Hepatic stellate cell (primary cell): ENCODE measurements around the gene MCCD1.
A peak's percentile ranks its signal among the peaks of the same experiment; 100 is the strongest.
"Not testable (repeated sequence)": the region's sequence is repeated elsewhere in the genome, so short reads cannot be mapped to it uniquely, and the experiment has no call there.

Experiments
- DNase-seq: peaks from one replicate; pipeline ENCODE4 v3.0.0; 2011; ENCODE audit warnings: low spot score

MCCD1 gene

DNA sequence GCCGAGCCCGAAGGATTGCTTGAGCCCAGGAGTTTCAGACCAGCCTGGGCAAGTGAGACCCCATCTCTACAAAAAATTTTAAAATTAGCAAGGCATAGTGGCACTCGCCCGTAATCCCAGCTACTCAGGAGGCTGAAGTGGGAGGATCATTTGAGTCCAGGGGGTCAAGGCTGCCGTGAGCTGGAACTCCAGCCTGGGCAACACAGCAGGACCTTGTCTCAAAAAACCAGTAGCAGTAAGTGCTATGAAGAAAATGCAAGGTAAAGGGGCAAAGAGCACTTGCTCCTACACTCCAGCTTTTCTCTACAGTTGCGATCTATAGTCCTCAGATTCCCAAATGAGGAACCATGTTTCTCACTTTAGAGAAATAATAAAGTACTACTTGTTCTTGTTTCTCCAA is 14.9 kb downstream of the MCCD1 start:
- DNase-seq: no peak

DNA sequence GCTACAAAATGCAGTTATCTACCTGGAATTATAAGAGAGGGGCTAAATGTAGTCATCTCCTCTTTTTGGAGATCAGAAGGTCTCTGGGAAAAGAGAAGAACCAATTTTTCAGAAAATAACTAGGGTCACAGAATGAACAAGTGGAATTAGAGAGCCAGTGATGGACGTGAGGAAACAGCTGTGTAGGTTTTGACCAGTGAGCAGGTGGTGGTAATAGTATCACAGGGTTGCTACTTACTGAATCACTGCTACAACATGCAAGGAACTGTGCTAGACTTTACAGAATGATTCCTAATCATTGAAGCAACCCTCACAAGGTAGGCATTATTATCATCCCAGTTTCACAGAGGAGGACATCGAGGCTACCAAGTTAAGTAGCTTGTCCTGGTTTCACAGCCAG is 15.9 kb downstream of the MCCD1 start:
- DNase-seq: no peak

GRCh38 chr6:31545291-31545690 is 16.5 kb downstream of the MCCD1 start:
- DNase-seq: no peak

- DNase-seq: peak; percentile 77
Measured at GRCh38 chr6:31546339-31546957, 17.7 kb downstream of the MCCD1 start, which contains the start of gene ATP6V1G2. Gene ATP6V1G2, minus strand, starts transcription at chr6:31546608. Its CDS starts 49 bp downstream, at chr6:31546559.

DNA sequence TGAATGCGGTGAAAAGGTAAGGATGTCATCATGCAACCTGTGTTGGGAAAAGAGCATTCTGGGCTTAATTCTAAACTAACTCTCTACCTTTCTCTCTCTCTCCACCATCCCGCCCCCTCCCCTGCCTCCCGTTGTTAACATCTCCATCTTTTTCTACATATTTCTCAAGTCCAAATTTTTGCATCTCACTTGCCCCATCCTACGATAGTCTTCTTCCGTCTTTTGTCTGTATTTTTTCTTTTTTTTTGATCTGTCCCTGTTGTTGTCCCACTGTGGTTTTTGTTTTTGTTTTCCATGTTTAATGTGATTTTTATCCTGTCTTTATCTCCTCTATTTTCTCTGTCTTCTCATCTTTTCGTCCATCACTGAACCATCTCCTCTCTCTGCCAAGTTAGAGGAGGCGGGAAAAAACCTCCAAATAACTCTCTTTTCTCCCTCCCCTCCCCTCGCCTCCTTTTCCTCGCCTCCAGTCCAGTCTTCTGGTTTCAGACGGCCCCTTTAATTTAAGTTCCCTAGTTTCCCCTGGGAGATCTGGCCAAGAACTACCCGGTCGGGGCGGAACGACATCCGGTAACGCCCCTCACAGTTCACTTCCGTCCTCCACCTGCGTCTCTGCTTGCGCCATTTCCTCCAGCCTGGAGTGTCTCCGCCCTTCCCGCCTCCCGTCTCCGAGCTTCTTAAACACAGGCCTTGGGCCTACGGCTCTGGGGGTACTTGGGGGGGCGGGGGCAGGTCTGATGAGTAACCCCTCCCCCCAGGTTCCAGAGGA is 18.4 kb downstream of the MCCD1 start, which contains the start of gene NFKBIL1:
Gene NFKBIL1, plus strand, starts transcription at position 651 of the 769 bp plus-strand sequence. Its CDS starts 87 bp downstream, at position 738.
- peak; percentile 92 for DNase-seq

DNA sequence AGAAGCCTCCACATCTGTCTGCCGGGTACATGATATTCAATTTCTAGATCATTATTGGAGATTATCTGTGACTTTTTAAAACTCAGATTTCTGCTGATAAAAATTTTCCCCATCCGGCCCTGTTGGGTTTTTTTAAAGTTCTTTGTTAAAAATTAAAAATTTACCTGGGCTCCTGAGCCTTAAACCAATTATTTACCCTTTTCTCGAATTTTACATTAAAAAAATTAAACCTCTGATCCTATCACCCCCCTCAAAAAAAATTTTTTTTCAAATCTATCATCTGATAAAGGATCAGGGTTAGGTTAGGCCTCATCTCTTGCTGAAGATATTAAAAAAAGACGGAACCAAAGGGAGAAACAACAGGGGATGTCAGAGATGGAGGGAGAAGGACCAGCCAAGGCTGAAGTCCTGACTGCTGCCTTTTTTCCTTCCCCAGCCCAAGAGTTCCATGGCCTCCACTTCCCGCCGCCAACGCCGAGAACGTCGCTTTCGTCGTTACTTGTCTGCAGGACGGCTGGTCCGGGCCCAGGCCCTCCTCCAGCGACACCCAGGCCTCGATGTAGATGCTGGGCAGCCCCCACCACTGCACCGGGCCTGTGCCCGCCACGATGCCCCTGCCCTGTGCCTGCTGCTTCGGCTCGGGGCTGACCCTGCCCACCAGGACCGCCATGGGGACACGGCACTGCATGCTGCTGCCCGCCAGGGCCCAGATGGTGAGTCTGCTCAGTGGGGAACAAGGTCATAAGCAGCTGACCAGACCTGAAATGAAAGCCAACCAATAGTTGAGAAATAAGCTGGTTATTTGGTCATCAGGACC is 19.2 kb downstream of the MCCD1 start:
- no peak for DNase-seq

DNA sequence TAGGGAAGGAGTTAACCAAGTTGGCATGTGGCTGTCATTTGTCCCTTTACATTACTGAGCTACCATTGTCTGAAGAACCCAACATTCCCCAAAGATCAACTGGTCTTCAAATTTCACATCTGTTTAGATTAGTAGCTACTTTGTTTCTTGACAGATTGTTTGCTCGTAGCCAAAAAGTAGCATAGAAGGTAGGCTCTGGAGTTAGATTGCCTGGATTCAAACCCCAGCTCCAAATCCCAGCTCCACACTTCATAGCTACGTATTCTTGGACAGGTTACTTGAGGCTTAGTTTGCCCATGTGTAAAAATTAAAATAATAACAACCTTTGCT is 19.7 kb downstream of the MCCD1 start:
- no peak for DNase-seq

DNA sequence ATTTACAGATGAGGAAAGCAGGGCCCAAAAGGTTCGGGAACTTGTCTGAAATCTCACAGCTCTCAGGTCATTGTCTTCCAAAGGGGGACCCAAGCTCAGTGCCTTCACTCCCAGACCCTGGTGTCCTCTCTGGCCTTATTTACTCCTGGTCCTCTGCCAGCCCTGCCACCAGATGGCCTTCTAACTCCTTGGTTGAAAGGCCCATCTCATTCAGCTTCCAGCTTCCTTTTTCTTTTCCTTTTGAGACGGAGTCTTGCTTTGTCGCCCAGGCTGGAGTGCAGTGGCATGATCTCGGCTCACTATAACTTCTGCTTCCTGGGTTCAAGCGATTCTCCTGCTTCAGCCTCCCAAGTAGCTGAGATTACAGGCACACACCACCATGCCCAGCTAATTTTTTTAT is 22.6 kb downstream of the MCCD1 start:
- not testable (repeated sequence) for DNase-seq

- DNase-seq: no peak
Measured at GRCh38 chr6:31556307-31556706, 27.5 kb downstream of the MCCD1 start.

- no peak for DNase-seq
Measured at GRCh38 chr6:31557443-31558317, 28.9 kb downstream of the MCCD1 start.

DNA sequence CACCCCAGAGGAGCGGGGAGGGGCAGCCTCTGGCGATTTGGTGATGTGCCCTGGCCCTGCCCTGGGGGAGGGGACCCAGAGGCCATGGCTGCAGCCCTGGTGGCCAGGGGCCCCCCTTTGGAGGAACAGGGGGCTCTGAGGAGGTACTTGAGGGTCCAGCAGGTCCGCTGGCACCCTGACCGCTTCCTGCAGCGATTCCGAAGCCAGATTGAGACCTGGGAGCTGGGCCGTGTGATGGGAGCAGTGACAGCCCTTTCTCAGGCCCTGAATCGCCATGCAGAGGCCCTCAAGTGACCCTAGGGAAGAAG is 29.5 kb downstream of the MCCD1 start:
- no peak for DNase-seq

DNA sequence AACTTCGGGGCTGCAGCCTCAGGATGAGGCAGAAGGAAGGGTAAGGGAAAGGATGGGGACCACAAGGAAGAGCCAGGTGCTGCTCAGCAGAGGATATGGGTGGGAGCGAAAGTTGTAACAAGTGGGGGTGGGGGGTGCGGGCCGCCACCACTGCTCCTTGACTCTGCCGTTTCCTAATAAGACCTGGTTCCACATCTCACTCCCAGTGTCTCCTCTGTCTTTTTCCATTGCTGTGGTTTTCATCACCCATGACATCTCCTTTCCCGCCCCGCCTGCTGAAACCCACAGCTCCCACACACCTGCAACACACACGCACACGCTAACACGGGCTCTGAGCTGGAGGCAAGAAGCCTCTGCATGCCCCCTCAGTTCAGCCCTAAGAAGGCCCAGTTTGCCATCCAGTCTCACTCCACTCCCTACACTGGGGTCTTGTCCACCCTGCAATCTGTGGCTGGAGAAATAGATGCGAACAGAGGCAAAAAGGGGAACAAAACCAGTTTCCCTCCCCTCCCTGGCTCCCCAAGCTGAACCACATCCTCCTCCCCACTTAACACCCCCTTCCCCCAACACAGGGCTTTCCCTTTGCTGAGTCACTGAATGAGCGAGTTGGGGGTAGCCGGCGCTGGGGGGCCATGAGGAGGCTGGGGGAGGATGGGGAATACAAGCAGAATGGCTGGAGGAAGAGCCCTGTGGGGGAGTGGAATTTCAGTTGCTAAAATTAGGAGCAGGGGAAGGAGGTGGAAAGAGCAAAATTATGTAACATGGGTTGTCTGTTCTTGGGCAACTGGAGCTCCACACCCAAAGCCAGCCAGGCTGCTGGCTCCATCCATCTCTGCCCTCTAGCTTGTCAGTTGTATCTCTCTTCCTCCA is 30.1 kb downstream of the MCCD1 start:
- peak; percentile 39 for DNase-seq

DNA sequence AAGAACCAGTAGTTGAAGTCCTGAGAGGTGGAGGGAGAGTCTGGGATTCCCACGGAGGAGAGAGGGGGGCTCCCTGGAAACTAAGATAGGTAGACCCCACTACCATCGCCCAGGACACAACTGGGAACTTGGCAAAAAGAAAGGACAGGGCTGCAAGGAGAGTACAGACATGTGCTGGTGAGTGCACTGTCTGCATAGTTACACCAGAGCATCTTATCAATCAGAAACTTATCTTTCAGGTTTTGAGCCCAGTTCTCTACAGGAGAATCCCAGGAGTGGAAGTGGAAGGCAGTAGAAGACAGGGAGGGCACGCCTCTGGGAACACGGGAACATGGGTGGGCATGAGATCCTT is 30.8 kb downstream of the MCCD1 start:
- no peak for DNase-seq

DNA sequence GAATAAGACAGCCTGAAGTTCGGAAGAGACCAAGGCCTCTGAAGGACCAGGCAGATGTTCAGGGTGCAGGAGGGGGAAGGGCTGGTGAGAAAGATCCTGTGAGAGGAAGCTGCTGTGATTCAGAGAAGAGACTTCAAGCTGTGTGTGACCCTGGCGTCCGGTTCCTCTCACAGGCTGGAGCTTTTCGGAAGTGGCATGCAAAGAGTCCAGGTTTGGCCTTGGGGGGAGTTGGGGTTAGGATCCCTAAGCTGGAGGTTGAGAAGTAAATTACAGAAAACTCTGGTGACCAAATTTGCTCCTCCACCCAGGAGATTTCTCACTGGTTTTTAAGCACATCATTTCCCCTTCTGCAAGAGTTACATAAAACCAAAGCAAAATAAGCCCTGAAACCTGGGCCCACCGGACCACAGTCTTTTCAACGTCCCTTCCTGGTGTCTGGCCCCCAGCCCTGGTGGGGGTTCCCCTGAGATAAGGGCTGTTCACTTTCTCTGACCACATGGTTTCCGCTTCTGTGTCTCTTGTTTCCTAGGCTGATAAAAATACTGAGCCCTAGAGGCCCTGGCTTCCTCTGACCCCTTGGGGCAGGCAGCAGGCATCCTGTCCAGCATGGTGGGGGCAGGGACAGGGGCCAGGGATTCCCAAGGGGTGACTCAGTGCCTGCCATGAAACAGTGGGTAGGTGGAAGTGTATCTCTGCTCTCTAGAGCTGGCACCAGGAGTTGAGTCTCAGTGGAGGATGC is 31.4 kb downstream of the MCCD1 start:
- DNase-seq: peak; percentile 72

GRCh38 chr6:31560697-31561058 is 31.9 kb downstream of the MCCD1 start:
- no peak for DNase-seq

DNA sequence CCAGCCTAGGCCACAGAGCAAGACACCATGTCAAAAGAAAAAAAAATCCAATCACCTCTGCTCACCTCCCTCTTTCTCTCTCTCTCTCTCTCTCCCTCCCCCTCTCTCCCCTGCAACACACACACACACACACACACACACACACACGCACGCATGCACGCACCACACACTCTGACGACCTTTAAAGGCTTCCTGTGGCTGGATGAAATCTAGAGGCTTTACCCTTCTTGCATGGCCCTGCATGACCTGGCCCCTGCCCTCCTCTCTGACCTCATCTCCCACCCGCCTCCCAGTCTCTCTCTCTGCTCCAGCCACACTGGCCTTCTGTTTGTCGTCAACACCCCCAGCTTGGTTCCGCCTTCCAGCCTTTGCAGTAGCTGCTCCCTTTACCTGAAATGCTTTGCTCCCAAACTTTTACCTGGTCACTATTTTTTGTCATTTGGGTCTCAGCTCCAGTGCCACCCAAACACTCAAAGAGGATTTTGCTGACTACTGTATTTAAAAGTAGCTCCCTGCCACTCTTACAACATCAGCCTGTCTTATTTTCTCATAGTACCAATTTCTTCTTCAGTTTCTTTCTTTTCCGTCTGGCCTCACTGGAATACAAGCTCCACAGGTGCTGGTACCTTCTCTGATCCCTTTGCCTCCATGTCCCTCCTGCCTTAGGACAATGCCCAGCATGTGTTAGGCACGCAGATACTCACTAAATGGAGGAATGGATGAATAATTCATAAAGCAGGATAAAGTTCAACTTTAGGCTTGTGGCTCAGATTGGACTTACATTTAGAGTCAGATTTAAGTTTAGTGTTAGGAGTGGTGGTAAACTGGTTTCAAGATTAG is 39.0 kb downstream of the MCCD1 start:
- DNase-seq: no peak

GRCh38 chr6:31568537-31568961 is 39.8 kb downstream of the MCCD1 start:
- DNase-seq: no peak

DNA sequence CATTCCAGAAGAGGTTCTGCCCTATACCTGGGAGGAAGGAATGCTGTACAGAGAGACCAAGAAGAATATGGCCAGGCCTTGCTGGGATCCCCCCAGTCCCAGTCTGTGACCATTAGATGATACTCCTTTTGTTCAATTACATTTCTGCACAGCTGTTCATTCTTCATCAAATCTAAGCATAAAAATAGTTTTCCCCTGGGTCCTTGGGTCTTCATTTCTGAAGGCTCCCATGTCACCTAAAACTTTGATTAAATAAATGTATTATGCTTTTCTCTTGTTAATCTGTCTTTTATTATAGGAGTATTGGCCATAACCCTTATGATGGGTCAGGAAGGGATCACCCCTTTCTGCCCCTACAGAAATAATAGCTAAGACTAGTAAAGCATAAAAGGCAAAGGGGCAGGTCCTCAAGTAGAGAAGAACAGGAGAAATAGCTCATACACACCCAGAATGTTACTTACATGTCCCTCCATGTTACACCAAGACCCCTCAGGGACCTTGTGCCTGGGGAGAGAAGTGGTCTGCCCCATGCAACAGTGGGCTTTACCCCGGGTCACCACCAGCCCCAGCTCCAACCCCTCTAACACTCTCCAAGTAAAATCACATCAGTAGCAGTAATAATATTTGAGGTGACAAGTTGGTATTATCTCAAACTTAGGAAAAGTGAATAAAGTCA is 41.2 kb downstream of the MCCD1 start:
- no peak for DNase-seq
